Uterus (tissue), 2 donors: ENCODE data around the gene OTOP2.

Experiments
- CTCF ChIP-seq, 4 experiments: fragments of 200-600 bp in 2 of 4; fragments of 450-650 bp in 2 of 4; sonication (generic) in 2 of 4; IDR thresholded peaks; one replicate each; pipeline ENCODE4 v1.5.1; 2016 to 2019; ENCODE audit warnings: antibody characterized with exemption in 4 of 4, mild to moderate bottlenecking in 2 of 4, moderate library complexity in 1 of 4
- POLR2A ChIP-seq, 2 donors: fragments of 450-650 bp; IDR thresholded peaks; one replicate each; pipeline ENCODE4 v1.6.1; 2016; ENCODE audit warnings: antibody characterized with exemption in 2 of 2, mild to moderate bottlenecking in 1 of 2, moderate library complexity in 1 of 2

- no peak for TF ChIP-seq CTCF (IDR thresholded peaks at IDR 0.05)
- no peak for TF ChIP-seq POLR2A (IDR thresholded peaks at IDR 0.05)
These were observed 4.7 kb downstream of the OTOP2 start for GRCh38 chr17:74928786-74929185.
